Nephron progenitor cell (in vitro differentiated cells): ENCODE results near the gene C1orf50.
"Not testable (repeated sequence)": the region's sequence is repeated elsewhere in the genome, so short reads cannot be mapped to it uniquely, and the experiment has no call there.

Experiments used
- DNase-seq: peaks from one replicate; pipeline ENCODE4 v3.0.0; 2021
- H3K27ac Mint-ChIP-seq: 2 replicates; pipeline ENCODE4 v1.8.0; 2021; ENCODE audit warnings: mild to moderate bottlenecking, moderate library complexity, mixed read lengths
- H3K27me3 Mint-ChIP-seq: 2 replicates; pipeline ENCODE4 v1.8.0; 2021; ENCODE audit warnings: mild to moderate bottlenecking, low read depth, mixed read lengths; ENCODE audit not compliant: poor library complexity
- H3K36me3 Mint-ChIP-seq: 2 replicates; pipeline ENCODE4 v1.8.0; 2021; ENCODE audit warnings: low read depth, mixed read lengths
- H3K4me1 Mint-ChIP-seq: 2 replicates; pipeline ENCODE4 v1.8.0; 2021; ENCODE audit warnings: mixed read lengths
- H3K4me3 Mint-ChIP-seq: 2 replicates; pipeline ENCODE4 v1.8.0; 2021; ENCODE audit warnings: mild to moderate bottlenecking, moderate library complexity, mixed read lengths
- H3K9me3 Mint-ChIP-seq: 2 replicates; pipeline ENCODE4 v1.8.0; 2021; ENCODE audit warnings: mild to moderate bottlenecking, moderate library complexity, mixed read lengths
- CTCF ChIP-seq: fragments of 200-600 bp; sonication (generic); IDR thresholded peaks from 2 replicates; pipeline ENCODE4 v1.5.0; 2021; ENCODE audit warnings: antibody characterized with exemption

The C1orf50 gene

GRCh38 chr1:42766741-42767509, at the start of gene C1orf50, which contains the start of gene P3H1:
Gene C1orf50 (plus strand): TSS chr1:42767249. CDS start chr1:42767312, 63 bp downstream.
Gene P3H1 (minus strand): TSS chr1:42767028. CDS start chr1:42766971, 57 bp downstream.
- H3K27ac Mint-ChIP-seq, result no peak within 1 kb of the TSS
- H3K4me1 Mint-ChIP-seq, result peaks cover 27% of the 10 kb centered on the region
- H3K9me3 Mint-ChIP-seq, result no peaks in the 10 kb centered on the region
- DNase-seq, result peak; percentile 100
- peaks cover 30% of the 10 kb centered on the region for H3K36me3 Mint-ChIP-seq
- TF ChIP-seq CTCF, result no peak
- no peak within 1 kb of the TSS for H3K4me3 Mint-ChIP-seq
- H3K27me3 Mint-ChIP-seq, result no peaks in the 10 kb centered on the region

GRCh38 chr1:42720868-42721267, 46.2 kb upstream of the C1orf50 start:
- Mint-ChIP-seq H3K27me3 (peaks cover 6% of the 10 kb centered on the region), H3K4me1 (no peaks in the 10 kb centered on the region), H3K27ac (no peak overlapping the region), H3K4me3 (no peak overlapping the region), H3K9me3 (peaks cover 13% of the 10 kb centered on the region), H3K36me3 (peaks cover 51% of the 10 kb centered on the region)
- no peak for TF ChIP-seq CTCF
- DNase-seq, result no peak

GRCh38 chr1:42721926-42722325, 45.1 kb upstream of the C1orf50 start:
- H3K27me3 Mint-ChIP-seq, result peaks cover 6% of the 10 kb centered on the region
- no peaks in the 10 kb centered on the region for H3K4me1 Mint-ChIP-seq
- peaks cover 13% of the 10 kb centered on the region for H3K9me3 Mint-ChIP-seq
- DNase-seq, result no peak
- H3K4me3 Mint-ChIP-seq, result no peak overlapping the region
- H3K27ac Mint-ChIP-seq, result no peak overlapping the region
- peaks cover 43% of the 10 kb centered on the region for H3K36me3 Mint-ChIP-seq
- no peak for TF ChIP-seq CTCF

GRCh38 chr1:42722403-42722802, 44.6 kb upstream of the C1orf50 start:
- H3K4me3 Mint-ChIP-seq, DNase-seq, H3K4me1 Mint-ChIP-seq, H3K27me3 Mint-ChIP-seq, H3K27ac Mint-ChIP-seq: not testable (repeated sequence)
- peaks cover 13% of the 10 kb centered on the region for H3K9me3 Mint-ChIP-seq
- H3K36me3 Mint-ChIP-seq, result peaks cover 38% of the 10 kb centered on the region

GRCh38 chr1:42723511-42723910, 43.5 kb upstream of the C1orf50 start:
- no peak overlapping the region for H3K4me3 Mint-ChIP-seq
- no peaks in the 10 kb centered on the region for H3K4me1 Mint-ChIP-seq
- DNase-seq, result no peak
- H3K27me3 Mint-ChIP-seq, result peaks cover 3% of the 10 kb centered on the region
- H3K36me3 Mint-ChIP-seq, result peaks cover 27% of the 10 kb centered on the region
- TF ChIP-seq CTCF, result no peak
- H3K27ac Mint-ChIP-seq, result no peak overlapping the region
- peaks cover 13% of the 10 kb centered on the region for H3K9me3 Mint-ChIP-seq

- not testable (repeated sequence) for H3K4me1 Mint-ChIP-seq, H3K27me3 Mint-ChIP-seq, DNase-seq, H3K4me3 Mint-ChIP-seq, H3K27ac Mint-ChIP-seq
- H3K36me3 Mint-ChIP-seq, result peaks cover 16% of the 10 kb centered on the region
- peaks cover 13% of the 10 kb centered on the region for H3K9me3 Mint-ChIP-seq
These were observed 41.2 kb upstream of the C1orf50 start for GRCh38 chr1:42725820-42726219.

- no peaks in the 10 kb centered on the region for H3K9me3 Mint-ChIP-seq
- no peak overlapping the region for H3K4me3 Mint-ChIP-seq
- no peak overlapping the region for H3K27ac Mint-ChIP-seq
These were observed 37.0 kb upstream of the C1orf50 start for GRCh38 chr1:42730002-42730401.

More at GRCh38 chr1:42730002-42730401, 37.0 kb upstream of the C1orf50 start:
- H3K27me3 Mint-ChIP-seq, result peaks cover 2% of the 10 kb centered on the region
- no peak for TF ChIP-seq CTCF
- peaks cover 11% of the 10 kb centered on the region for H3K4me1 Mint-ChIP-seq
- no peaks in the 10 kb centered on the region for H3K36me3 Mint-ChIP-seq
- DNase-seq, result no peak
